Endothelial cell of umbilical vein (primary cell): ENCODE results near the gene STXBP2. TPM values are rescaled to one million over a fixed set of nuclear protein-coding genes. Genes with fewer than 3 reads are reported as not detected.

Experiments
- BruUV-seq: library from RNA; stranded (reverse); fragments of 400-500 nt; replicated peaks from 2 replicates; lab custom pipeline; 2021; lab: Mats Ljungman, UMichigan
- CTCF ChIA-PET: fragments of 300-600, 350-600 bp; sonication (Branson Sonifier 250); formaldehyde crosslinking; loops from one replicate; lab custom pipeline; 2021; ENCODE audit warnings: antibody characterized with exemption, inconsistent platforms; lab: Charles Lee
- POLR2A ChIA-PET: fragments of 300-600, 350-600 bp; sonication (Branson Sonifier 250); formaldehyde crosslinking; loops from one replicate; lab custom pipeline; 2021; ENCODE audit warnings: antibody characterized with exemption, inconsistent platforms; lab: Charles Lee
- DNase-seq: peaks from one replicate; pipeline ENCODE4 v3.0.0-alpha.2; 2011; ENCODE audit warnings: low read depth, low spot score
- FAIRE-seq: peaks from 2 replicates; lab custom pipeline; 2011; peaks lifted over from hg19 to GRCh38; lab: Jason Lieb, UNC
- H2AFZ ChIP-seq: 2 replicates; pipeline ENCODE4 v1.6.0; 2012; ENCODE audit warnings: low read depth, low read length, control low read depth, inconsistent platforms
- H3K27ac ChIP-seq: 2 replicates; pipeline ENCODE4 v1.5.1; 2011; ENCODE audit warnings: low read depth, mild to moderate bottlenecking, control low read depth, low read length, moderate library complexity; ENCODE audit not compliant: insufficient read depth
- H3K27me3 ChIP-seq, 2 experiments: 2 replicates each; pipeline versions ENCODE4 v1.6.0 to v1.6.1; 2011; ENCODE audit warnings: low read length in 2 of 2, mixed read lengths in 1 of 2; ENCODE audit not compliant: control insufficient read depth in 2 of 2, insufficient read depth in 2 of 2
- H3K36me3 ChIP-seq, 2 experiments: 2 replicates in 1 of 2; 3 replicates in 1 of 2; pipeline ENCODE4 v1.5.1; 2011; ENCODE audit warnings: low read length in 2 of 2, mild to moderate bottlenecking in 1 of 2, moderate library complexity in 1 of 2; ENCODE audit not compliant: control insufficient read depth in 2 of 2, insufficient read depth in 2 of 2; ENCODE audit errors: extremely low read depth in 1 of 2
- H3K4me1 ChIP-seq: 3 replicates; pipeline ENCODE4 v1.5.1; 2011; ENCODE audit warnings: mild to moderate bottlenecking, low read length; ENCODE audit not compliant: control insufficient read depth, insufficient read depth; ENCODE audit errors: extremely low read depth
- H3K4me2 ChIP-seq: 2 replicates; pipeline ENCODE4 v1.6.1; 2011; ENCODE audit warnings: low read length, control low read depth, mixed read lengths; ENCODE audit not compliant: insufficient read depth
- H3K4me3 ChIP-seq, 3 experiments: fragments of 200-600 bp in 1 of 3; sonication (generic), shearing (Covaris generic) in 1 of 3; replicated peaks in 1 of 3; 2 replicates each; pipeline ENCODE4 v1.5.1; 2011 to 2016; ENCODE audit warnings: control low read depth in 3 of 3, low read length in 3 of 3, mild to moderate bottlenecking in 2 of 3, inconsistent platforms in 1 of 3, low read depth in 1 of 3, moderate library complexity in 1 of 3; ENCODE audit not compliant: insufficient read depth in 1 of 3
- H3K79me2 ChIP-seq: 2 replicates; pipeline ENCODE4 v1.6.0; 2012; ENCODE audit warnings: low read length, inconsistent platforms; ENCODE audit not compliant: control insufficient read depth, insufficient read depth
- H3K9ac ChIP-seq: replicated peaks from 2 replicates; pipeline ENCODE3; 2011; ENCODE audit warnings: low read length, control low read depth; ENCODE audit not compliant: insufficient read depth; ENCODE audit errors: extremely low read depth
- H3K9me1 ChIP-seq: replicated peaks from 3 replicates; pipeline ENCODE4 v1.6.0; 2011; ENCODE audit warnings: mild to moderate bottlenecking, low read length; ENCODE audit not compliant: control insufficient read depth, insufficient read depth; ENCODE audit errors: extremely low read depth
- H3K9me3 ChIP-seq: replicated peaks from 2 replicates; pipeline ENCODE4 v1.5.1; 2012; ENCODE audit warnings: low read length, inconsistent platforms; ENCODE audit not compliant: control insufficient read depth, insufficient read depth
- H4K20me1 ChIP-seq: replicated peaks from 2 replicates; pipeline ENCODE3; 2011; ENCODE audit warnings: mild to moderate bottlenecking, low read length; ENCODE audit not compliant: control insufficient read depth, insufficient read depth; ENCODE audit errors: extremely low read depth
- CTCF ChIP-seq, 2 donors: IDR thresholded peaks; 1 replicate in 1 of 2; 2 replicates in 1 of 2; pipeline ENCODE4 v1.5.1; 2011; ENCODE audit warnings: low read length in 2 of 2, mild to moderate bottlenecking in 2 of 2, moderate library complexity in 2 of 2, control low read depth in 1 of 2, inconsistent platforms in 1 of 2, low read depth in 1 of 2; ENCODE audit not compliant: insufficient read depth in 1 of 2; ENCODE audit errors: extremely low read depth in 1 of 2
- EZH2 ChIP-seq: IDR thresholded peaks from 2 replicates; pipeline ENCODE4 v1.6.1; 2012; ENCODE audit warnings: borderline replicate concordance, low read depth, mild to moderate bottlenecking, moderate library complexity, low read length, inconsistent platforms; ENCODE audit not compliant: severe bottlenecking
- FOS ChIP-seq: IDR thresholded peaks from 2 replicates; pipeline ENCODE4 v1.6.1; 2011; ENCODE audit warnings: mild to moderate bottlenecking, low read length, moderate library complexity, borderline replicate concordance; ENCODE audit not compliant: insufficient read depth
- GATA2 ChIP-seq: IDR thresholded peaks from 2 replicates; pipeline ENCODE4 v1.7.0; 2011; ENCODE audit warnings: low read depth, mild to moderate bottlenecking, moderate library complexity, mixed read lengths, low read length; ENCODE audit not compliant: insufficient read length, insufficient read depth
- JUN ChIP-seq: IDR thresholded peaks from 2 replicates; pipeline ENCODE4 v1.6.1; 2011; ENCODE audit warnings: borderline replicate concordance, low read depth; ENCODE audit not compliant: insufficient read length, insufficient read depth
- MAX ChIP-seq: IDR thresholded peaks from 2 replicates; pipeline ENCODE4 v1.6.1; 2011; ENCODE audit not compliant: insufficient read depth, insufficient read length
- MYC ChIP-seq: IDR thresholded peaks from one replicate; pipeline ENCODE4 v1.6.1; 2011; ENCODE audit warnings: mild to moderate bottlenecking, low read depth, low read length
- POLR2A ChIP-seq: IDR thresholded peaks from 2 replicates; pipeline ENCODE4 v1.6.1; 2012; ENCODE audit warnings: low read depth, mild to moderate bottlenecking, control low read depth, low read length
- POLR2AphosphoS5 ChIP-seq: IDR thresholded peaks from 2 replicates; pipeline ENCODE4 v1.6.1; 2012; ENCODE audit warnings: low read depth, mild to moderate bottlenecking, control low read depth, low read length, moderate library complexity; ENCODE audit not compliant: insufficient read depth
- dilution Hi-C: fragments of 300-500 bp; cut with MboI; formaldehyde crosslinking; loops from one replicate; pipeline ENCODE4 v1.15.0; 2019; ENCODE audit warnings: low sequenced_read_pairs; ENCODE audit not compliant: extremely low pct_ligation_motif_present
- intact Hi-C: fragments of 100-400 bp; cut with micrococcal nuclease; formaldehyde crosslinking; loops from one replicate; pipeline ENCODE4 v1.10.0; 2022
- polyA plus RNA-seq, 4 experiments: library from polyadenylated mRNA; depleted of rRNA in 3 of 4; stranded (reverse) in 3 of 4; unstranded in 1 of 4; fragments of >200 nt; gene quantifications; 2 replicates each; pipeline versions ENCODE4 v1.2.1 to v1.2.3, GENCODE V29; 2011 to 2012; ENCODE audit warnings: missing spikeins in 1 of 4
- total RNA-seq: library from RNA; stranded (reverse); gene quantifications from 2 replicates; pipeline ENCODE4 v1.2.3, GENCODE V29; 2021

Gene STXBP2
- total and polyA plus RNA-seq, 2 donors (not counting 3 experiments of a cell fraction or from before 2014, with no cell fraction given): 70.0 to 105 TPM

GRCh38 chr19:7677669-7678311, 40.9 kb downstream of the STXBP2 start:
- FAIRE-seq: no peak

More at GRCh38 chr19:7677669-7678311, 40.9 kb downstream of the STXBP2 start:
- Histone ChIP-seq H4K20me1 (no peaks in the 10 kb centered on the region), H3K9me1 (no peaks in the 10 kb centered on the region), H3K9me3 (no peaks in the 10 kb centered on the region), H3K4me3 (no peak overlapping the region), H3K79me2 (peaks cover 20% of the 10 kb centered on the region), H3K27me3 (peaks cover 2 to 3% of the 10 kb centered on the region in 2 experiments), H3K36me3 (peaks cover 0 to 3% of the 10 kb centered on the region in 2 experiments), H3K27ac (no peak overlapping the region), H3K9ac (no peak overlapping the region), H2AFZ (no peak overlapping the region), H3K4me1 (peaks cover 7% of the 10 kb centered on the region), H3K4me2 (no peak overlapping the region)
- DNase-seq: no peak
- TF ChIP-seq CTCF (IDR thresholded peaks at IDR 0.05; ENCODE audit: extremely low read depth in 1 of 2, insufficient read depth in 1 of 2, low read depth in 1 of 2, low read length in 2 of 2): no peak
- no peak for TF ChIP-seq MYC
- TF ChIP-seq POLR2AphosphoS5: no peak
- TF ChIP-seq GATA2: no peak
- TF ChIP-seq FOS: no peak
- no peak for TF ChIP-seq EZH2
- TF ChIP-seq POLR2A: no peak
- no peak for TF ChIP-seq JUN
- TF ChIP-seq MAX: no peak
- CTCF ChIA-PET: interaction anchor here (0.6 to 1.7 kb wide), 3 partner anchors 109 to 324 kb away, joined by 3 to 18 read pairs (median 3); no protein-coding TSS in a partner anchor
- BruUV-seq: no TSS peak
- intact Hi-C loops (no loop called here), dilution Hi-C loops (no loop called here)
- POLR2A ChIA-PET: interaction anchor here (0.5 kb wide), 1 partner anchor 127 kb away, joined by 3 read pairs; no protein-coding TSS in a partner anchor
